GM23338 (cell line): Measurements from ENCODE around the gene SH2D4B.

ENCODE experiments used
- CREB1 ChIP-seq: fragments of 250-450 bp; sonication (Bioruptor Pico); IDR thresholded peaks from 2 replicates; pipeline ENCODE4 v1.5.0; 2020; ENCODE audit warnings: low read depth, mild to moderate bottlenecking, moderate library complexity
- ETS1 ChIP-seq: IDR thresholded peaks from 2 replicates; pipeline ENCODE4 v1.6.1; 2016; ENCODE audit warnings: antibody characterized with exemption
- EZH2 ChIP-seq: fragments of 200-600 bp; sonication (generic); IDR thresholded peaks from one replicate; pipeline ENCODE4 v1.8.0; 2017; ENCODE audit warnings: antibody characterized with exemption, mild to moderate bottlenecking, low read depth; ENCODE audit not compliant: unreplicated experiment
- EZH2phosphoT487 ChIP-seq: fragments of 200-600 bp; sonication (generic); IDR thresholded peaks from one replicate; pipeline ENCODE4 v1.8.1; 2018; ENCODE audit warnings: antibody characterized with exemption; ENCODE audit not compliant: unreplicated experiment
- JUNB ChIP-seq: IDR thresholded peaks from one replicate; pipeline ENCODE4 v1.6.1; 2016; ENCODE audit warnings: antibody characterized with exemption; ENCODE audit not compliant: unreplicated experiment
- NANOG ChIP-seq: IDR thresholded peaks from 2 replicates; pipeline ENCODE4 v1.6.1; 2016; ENCODE audit warnings: antibody characterized with exemption, borderline replicate concordance
- POLR2AphosphoS5 ChIP-seq: IDR thresholded peaks from 2 replicates; pipeline ENCODE4 v1.6.1; 2016; ENCODE audit warnings: antibody characterized with exemption, low read depth
- STAT1 ChIP-seq: IDR thresholded peaks from one replicate; pipeline ENCODE4 v1.6.1; 2016; ENCODE audit warnings: antibody characterized with exemption; ENCODE audit not compliant: unreplicated experiment
- ZNF114 ChIP-seq: fragments of 250-450 bp; sonication (Bioruptor Pico); IDR thresholded peaks from 2 replicates; pipeline ENCODE4 v1.5.0; 2020; ENCODE audit warnings: mild to moderate bottlenecking, moderate library complexity
- TF ChIP-seq, protein P1 (sequence below), 2 experiments: fragments of 200-600 bp in 1 of 2; sonication (generic) in 1 of 2; conservative IDR thresholded peaks; 2 replicates each; pipeline versions ENCODE4 v1.5.1 to v1.6.1; 2016 to 2017; ENCODE audit warnings: antibody characterized with exemption in 2 of 2, low read depth in 2 of 2, mild to moderate bottlenecking in 2 of 2, moderate library complexity in 1 of 2
- TF ChIP-seq, protein P2 (sequence below): IDR thresholded peaks from one replicate; pipeline ENCODE4 v1.6.1; 2018; ENCODE audit warnings: antibody characterized with exemption; ENCODE audit not compliant: unreplicated experiment
- TF ChIP-seq, protein P3 (sequence below): fragments of 250-450 bp; sonication (Bioruptor Pico); IDR thresholded peaks from 2 replicates; pipeline ENCODE4 v1.5.0; 2020; ENCODE audit warnings: mild to moderate bottlenecking, moderate library complexity

DNA sequence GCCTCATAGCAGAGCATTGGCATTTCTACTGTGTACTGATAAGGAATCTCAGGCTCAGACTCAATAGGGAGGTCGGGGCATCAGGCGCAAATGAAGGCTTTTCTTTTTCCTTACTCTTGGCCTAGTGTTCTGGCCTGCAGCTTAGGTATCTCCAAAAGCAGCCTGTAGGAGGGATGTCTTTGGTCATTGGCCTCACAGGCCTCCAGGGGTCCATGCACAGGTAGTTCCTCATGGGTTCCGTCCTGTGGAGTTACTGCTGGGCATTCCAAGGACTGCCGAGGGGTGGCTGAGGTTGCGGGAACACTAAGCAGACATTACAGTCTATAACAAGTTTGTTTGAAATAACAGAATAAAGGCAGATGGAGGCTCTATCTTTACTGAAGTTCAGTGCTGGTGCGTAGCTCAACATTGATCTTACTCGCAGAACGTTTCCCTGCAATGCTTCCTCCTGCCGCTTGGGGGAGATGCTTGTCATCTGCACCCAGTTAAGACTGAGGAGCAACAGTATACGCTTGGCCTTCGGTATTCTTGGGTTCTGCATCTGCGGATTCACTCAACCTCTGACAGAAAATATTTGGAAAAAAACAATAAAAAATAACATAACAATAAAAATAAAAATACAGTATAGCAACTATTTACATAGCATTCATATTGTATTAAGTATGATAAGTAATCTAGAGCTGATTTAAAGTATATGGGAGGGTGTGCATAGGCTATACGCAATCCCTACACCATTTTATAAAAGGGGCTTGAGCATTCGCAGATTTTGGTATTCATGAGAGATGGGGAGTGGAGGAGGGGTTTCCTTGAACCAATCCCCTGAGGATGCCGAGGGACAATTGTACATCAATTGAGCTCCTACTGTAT lies 58.9 kb downstream of the SH2D4B start:
- TF ChIP-seq, protein P1, sequence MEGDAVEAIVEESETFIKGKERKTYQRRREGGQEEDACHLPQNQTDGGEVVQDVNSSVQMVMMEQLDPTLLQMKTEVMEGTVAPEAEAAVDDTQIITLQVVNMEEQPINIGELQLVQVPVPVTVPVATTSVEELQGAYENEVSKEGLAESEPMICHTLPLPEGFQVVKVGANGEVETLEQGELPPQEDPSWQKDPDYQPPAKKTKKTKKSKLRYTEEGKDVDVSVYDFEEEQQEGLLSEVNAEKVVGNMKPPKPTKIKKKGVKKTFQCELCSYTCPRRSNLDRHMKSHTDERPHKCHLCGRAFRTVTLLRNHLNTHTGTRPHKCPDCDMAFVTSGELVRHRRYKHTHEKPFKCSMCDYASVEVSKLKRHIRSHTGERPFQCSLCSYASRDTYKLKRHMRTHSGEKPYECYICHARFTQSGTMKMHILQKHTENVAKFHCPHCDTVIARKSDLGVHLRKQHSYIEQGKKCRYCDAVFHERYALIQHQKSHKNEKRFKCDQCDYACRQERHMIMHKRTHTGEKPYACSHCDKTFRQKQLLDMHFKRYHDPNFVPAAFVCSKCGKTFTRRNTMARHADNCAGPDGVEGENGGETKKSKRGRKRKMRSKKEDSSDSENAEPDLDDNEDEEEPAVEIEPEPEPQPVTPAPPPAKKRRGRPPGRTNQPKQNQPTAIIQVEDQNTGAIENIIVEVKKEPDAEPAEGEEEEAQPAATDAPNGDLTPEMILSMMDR (conservative IDR thresholded peaks at IDR 0.05; ENCODE audit: low read depth in 2 of 2), result peak; percentile 74 to 81
- TF ChIP-seq, protein P2, sequence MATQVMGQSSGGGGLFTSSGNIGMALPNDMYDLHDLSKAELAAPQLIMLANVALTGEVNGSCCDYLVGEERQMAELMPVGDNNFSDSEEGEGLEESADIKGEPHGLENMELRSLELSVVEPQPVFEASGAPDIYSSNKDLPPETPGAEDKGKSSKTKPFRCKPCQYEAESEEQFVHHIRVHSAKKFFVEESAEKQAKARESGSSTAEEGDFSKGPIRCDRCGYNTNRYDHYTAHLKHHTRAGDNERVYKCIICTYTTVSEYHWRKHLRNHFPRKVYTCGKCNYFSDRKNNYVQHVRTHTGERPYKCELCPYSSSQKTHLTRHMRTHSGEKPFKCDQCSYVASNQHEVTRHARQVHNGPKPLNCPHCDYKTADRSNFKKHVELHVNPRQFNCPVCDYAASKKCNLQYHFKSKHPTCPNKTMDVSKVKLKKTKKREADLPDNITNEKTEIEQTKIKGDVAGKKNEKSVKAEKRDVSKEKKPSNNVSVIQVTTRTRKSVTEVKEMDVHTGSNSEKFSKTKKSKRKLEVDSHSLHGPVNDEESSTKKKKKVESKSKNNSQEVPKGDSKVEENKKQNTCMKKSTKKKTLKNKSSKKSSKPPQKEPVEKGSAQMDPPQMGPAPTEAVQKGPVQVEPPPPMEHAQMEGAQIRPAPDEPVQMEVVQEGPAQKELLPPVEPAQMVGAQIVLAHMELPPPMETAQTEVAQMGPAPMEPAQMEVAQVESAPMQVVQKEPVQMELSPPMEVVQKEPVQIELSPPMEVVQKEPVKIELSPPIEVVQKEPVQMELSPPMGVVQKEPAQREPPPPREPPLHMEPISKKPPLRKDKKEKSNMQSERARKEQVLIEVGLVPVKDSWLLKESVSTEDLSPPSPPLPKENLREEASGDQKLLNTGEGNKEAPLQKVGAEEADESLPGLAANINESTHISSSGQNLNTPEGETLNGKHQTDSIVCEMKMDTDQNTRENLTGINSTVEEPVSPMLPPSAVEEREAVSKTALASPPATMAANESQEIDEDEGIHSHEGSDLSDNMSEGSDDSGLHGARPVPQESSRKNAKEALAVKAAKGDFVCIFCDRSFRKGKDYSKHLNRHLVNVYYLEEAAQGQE, result no peak
- TF ChIP-seq EZH2phosphoT487 (no peak), POLR2AphosphoS5 (no peak), EZH2 (no peak), JUNB (no peak), NANOG (no peak), ZNF114 (CRISPR knock-in tag) (no peak), CREB1 (CRISPR knock-in tag) (no peak), ETS1 (no peak), STAT1 (no peak)
- TF ChIP-seq, protein P3, sequence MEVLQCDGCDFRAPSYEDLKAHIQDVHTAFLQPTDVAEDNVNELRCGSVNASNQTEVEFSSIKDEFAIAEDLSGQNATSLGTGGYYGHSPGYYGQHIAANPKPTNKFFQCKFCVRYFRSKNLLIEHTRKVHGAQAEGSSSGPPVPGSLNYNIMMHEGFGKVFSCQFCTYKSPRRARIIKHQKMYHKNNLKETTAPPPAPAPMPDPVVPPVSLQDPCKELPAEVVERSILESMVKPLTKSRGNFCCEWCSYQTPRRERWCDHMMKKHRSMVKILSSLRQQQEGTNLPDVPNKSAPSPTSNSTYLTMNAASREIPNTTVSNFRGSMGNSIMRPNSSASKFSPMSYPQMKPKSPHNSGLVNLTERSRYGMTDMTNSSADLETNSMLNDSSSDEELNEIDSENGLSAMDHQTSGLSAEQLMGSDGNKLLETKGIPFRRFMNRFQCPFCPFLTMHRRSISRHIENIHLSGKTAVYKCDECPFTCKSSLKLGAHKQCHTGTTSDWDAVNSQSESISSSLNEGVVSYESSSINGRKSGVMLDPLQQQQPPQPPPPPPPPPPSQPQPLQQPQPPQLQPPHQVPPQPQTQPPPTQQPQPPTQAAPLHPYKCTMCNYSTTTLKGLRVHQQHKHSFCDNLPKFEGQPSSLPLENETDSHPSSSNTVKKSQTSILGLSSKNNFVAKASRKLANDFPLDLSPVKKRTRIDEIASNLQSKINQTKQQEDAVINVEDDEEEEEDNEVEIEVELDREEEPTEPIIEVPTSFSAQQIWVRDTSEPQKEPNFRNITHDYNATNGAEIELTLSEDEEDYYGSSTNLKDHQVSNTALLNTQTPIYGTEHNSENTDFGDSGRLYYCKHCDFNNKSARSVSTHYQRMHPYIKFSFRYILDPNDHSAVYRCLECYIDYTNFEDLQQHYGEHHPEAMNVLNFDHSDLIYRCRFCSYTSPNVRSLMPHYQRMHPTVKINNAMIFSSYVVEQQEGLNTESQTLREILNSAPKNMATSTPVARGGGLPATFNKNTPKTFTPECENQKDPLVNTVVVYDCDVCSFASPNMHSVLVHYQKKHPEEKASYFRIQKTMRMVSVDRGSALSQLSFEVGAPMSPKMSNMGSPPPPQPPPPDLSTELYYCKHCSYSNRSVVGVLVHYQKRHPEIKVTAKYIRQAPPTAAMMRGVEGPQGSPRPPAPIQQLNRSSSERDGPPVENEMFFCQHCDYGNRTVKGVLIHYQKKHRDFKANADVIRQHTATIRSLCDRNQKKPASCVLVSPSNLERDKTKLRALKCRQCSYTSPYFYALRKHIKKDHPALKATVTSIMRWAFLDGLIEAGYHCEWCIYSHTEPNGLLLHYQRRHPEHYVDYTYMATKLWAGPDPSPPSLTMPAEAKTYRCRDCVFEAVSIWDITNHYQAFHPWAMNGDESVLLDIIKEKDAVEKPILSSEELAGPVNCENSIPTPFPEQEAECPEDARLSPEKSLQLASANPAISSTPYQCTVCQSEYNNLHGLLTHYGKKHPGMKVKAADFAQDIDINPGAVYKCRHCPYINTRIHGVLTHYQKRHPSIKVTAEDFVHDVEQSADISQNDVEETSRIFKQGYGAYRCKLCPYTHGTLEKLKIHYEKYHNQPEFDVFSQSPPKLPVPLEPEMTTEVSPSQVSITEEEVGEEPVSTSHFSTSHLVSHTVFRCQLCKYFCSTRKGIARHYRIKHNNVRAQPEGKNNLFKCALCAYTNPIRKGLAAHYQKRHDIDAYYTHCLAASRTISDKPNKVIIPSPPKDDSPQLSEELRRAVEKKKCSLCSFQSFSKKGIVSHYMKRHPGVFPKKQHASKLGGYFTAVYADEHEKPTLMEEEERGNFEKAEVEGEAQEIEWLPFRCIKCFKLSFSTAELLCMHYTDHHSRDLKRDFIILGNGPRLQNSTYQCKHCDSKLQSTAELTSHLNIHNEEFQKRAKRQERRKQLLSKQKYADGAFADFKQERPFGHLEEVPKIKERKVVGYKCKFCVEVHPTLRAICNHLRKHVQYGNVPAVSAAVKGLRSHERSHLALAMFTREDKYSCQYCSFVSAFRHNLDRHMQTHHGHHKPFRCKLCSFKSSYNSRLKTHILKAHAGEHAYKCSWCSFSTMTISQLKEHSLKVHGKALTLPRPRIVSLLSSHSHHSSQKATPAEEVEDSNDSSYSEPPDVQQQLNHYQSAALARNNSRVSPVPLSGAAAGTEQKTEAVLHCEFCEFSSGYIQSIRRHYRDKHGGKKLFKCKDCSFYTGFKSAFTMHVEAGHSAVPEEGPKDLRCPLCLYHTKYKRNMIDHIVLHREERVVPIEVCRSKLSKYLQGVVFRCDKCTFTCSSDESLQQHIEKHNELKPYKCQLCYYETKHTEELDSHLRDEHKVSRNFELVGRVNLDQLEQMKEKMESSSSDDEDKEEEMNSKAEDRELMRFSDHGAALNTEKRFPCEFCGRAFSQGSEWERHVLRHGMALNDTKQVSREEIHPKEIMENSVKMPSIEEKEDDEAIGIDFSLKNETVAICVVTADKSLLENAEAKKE (CRISPR knock-in tag), result no peak
